OCI-LY7 (cell line): ENCODE results near the gene RPL41.

Source experiments
- CTCF ChIP-seq: fragments of 200-600 bp; sonication (generic); conservative IDR thresholded peaks from 2 replicates; pipeline ENCODE4 v1.5.1; 2014; ENCODE audit warnings: mild to moderate bottlenecking, antibody characterized with exemption, low read length, moderate library complexity, mixed read lengths
- EZH2phosphoT487 ChIP-seq: fragments of 200-600 bp; sonication (generic); IDR thresholded peaks from 2 replicates; pipeline ENCODE4 v1.6.1; 2018; ENCODE audit warnings: low read depth, borderline replicate concordance, mild to moderate bottlenecking, mixed run types, antibody characterized with exemption, low read length, moderate library complexity, mixed read lengths

- TF ChIP-seq EZH2phosphoT487 = no peak
- TF ChIP-seq CTCF = no peak
Observed at GRCh38 chr12:56160894-56161689, 44.7 kb downstream of the RPL41 start.
